Forelimb muscle (tissue), 1 donor: ENCODE results near the gene DENND1C. TPM values are rescaled to one million over a fixed set of nuclear protein-coding genes. Genes with fewer than 3 reads are reported as not detected.

ENCODE experiments used
- DNase-seq: peaks from one replicate; pipeline ENCODE4 v3.0.0-alpha.2; 2013; ENCODE audit warnings: low read depth
- polyA plus RNA-seq: library from polyadenylated mRNA; unstranded; fragments of 120-200 nt; gene quantifications from one replicate; pipeline ENCODE4 v1.2.1, GENCODE V29; 2013; ENCODE audit not compliant: insufficient read length

DENND1C gene
- polyA plus RNA-seq, 1 donor, result 0.63 TPM

- DNase-seq, result no peak
These were observed 655 bp downstream of the DENND1C start for GRCh38 chr19:6480848-6481415.

DNA sequence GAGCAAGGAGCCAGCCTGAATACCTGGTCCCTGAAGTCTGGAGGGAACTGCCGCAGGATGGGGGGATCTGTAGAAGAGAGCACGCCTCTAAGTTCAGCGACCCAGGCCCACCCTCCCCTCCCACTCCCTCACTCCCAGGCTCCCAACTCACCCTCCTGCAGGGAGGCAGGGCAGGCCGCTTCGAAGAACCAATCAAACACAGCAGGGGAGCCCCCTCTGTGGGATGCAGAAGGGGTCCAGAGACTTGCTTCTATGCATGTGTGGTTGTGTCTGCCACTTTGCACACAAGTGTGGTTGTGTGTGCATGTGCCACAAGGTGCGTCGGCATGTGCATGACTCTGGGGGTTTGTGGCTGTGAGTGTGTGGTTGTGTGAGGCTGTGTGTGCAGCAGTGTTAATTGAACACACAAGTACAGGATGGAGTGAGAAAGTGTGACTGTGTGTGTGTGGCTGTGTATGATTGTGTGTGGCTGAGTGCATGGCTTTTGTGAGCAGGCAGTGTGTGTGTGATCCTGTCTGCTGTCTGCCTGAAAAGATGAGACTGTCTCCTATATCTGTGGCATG, 1.7 kb downstream of the DENND1C start:
- no peak for DNase-seq

GRCh38 chr19:6478815-6479214, 2.8 kb downstream of the DENND1C start:
- DNase-seq, result no peak

DNA sequence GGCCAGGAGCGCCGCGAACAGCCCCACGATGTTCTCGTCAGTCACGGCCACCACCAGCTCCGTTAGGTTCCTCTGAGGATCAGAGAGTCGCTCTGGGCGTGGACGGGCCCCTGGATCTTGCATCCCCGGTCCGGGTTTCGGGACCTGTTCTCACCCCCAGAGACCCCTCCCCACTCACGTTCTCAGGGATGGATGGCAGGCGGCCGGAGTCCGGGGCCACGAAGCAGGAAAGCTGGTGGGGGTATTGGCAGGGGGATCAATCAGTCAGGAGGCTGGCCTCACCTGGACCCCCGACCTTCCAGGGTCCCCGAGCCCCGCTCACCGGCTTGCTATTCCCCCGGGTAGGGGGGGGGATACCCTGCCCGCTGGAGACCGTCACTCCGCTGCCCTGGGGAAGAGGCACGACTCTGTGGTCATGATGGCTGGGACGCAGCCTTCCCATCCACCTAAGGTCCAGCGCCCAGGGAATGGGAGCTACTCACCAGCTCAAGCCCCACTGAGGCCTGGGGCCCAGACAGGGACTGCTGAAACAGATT, 4.6 kb downstream of the DENND1C start:
- no peak for DNase-seq

GRCh38 chr19:6476155-6476895, 5.3 kb downstream of the DENND1C start:
- DNase-seq, result no peak

DNA sequence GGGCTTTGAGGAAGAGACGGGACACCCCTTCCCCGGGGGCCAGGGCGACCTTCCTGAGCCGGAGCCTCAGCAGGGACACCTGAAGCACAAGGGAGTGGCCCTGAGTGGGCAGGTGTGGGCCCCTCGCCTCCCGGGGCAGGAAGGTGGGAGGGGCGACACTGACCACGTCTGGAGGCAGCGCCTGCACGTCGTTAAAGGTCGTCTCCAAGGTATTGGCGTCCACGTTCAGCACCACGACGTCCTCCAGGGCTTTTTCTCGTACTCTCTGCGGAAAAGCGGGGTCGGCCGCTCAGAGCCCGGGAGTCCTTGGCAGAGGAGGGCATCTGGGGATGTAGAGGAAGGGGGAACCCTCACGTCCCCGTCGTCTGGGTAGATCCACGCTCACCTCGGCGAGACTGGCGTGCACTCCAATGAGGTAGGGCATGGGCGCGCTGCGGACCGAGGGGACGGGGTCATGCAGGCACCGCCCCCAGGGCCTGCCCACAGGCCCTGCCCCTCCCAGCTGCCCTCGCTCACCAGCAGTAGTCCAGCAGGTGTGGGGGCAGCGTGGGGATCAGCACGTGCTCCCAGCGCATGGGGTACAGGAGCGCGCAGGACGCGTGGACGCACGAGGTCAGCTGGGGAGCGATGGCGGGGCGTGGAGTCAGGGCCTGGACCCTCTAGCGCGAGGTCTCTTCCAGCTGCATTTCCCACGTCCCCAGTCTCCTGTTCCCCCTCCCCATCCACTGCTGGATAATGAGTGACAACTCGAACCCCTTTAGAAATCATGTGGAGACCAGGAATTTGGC, 6.1 kb downstream of the DENND1C start:
- no peak for DNase-seq

- no peak for DNase-seq
These were observed 7.9 kb downstream of the DENND1C start for GRCh38 chr19:6473647-6474046.

- no peak for DNase-seq
These were observed 8.9 kb downstream of the DENND1C start for GRCh38 chr19:6472713-6473112.

DNA sequence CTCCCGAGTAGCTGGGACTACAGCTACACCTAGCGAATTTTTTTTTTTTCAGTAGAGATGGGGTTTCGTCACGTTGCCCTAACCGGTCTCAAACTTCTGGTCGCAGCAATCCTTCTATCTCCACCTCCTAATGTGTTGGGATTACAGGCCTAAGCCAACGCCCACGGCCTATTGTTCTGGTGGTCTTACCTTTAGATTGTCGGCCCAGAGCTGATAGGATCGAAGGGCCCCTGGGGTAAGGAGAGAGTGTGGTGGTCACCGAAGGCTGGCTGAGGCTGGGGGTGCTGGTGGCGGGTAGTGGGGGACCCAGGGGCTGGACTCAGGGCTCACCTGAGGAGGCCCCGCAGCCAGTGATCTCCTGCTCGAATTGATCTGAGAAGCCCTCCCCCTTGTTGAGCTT, 10.5 kb downstream of the DENND1C start:
- no peak for DNase-seq

DNA sequence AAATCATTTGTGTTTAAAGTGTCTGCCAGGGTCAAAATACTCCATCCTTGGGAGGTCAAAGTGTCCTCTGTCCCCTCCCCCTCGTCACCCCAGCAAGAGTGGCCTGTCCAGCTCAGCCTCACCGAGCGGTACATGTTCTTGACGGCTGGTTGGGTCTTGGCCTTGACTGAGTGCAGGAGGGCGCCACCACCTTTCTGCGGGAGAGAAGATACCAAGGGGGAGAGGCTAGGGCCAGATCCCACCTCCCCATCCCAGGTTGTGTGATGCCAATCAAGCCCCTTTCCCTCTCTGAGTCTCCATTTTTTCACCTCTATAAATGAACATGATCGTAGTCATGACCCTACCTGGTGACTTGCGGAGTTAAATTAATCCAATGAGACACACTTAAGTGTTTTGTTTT, 11.4 kb downstream of the DENND1C start:
- no peak for DNase-seq

- DNase-seq, result no peak
These were observed 14.2 kb downstream of the DENND1C start for GRCh38 chr19:6467384-6467783.

DNA sequence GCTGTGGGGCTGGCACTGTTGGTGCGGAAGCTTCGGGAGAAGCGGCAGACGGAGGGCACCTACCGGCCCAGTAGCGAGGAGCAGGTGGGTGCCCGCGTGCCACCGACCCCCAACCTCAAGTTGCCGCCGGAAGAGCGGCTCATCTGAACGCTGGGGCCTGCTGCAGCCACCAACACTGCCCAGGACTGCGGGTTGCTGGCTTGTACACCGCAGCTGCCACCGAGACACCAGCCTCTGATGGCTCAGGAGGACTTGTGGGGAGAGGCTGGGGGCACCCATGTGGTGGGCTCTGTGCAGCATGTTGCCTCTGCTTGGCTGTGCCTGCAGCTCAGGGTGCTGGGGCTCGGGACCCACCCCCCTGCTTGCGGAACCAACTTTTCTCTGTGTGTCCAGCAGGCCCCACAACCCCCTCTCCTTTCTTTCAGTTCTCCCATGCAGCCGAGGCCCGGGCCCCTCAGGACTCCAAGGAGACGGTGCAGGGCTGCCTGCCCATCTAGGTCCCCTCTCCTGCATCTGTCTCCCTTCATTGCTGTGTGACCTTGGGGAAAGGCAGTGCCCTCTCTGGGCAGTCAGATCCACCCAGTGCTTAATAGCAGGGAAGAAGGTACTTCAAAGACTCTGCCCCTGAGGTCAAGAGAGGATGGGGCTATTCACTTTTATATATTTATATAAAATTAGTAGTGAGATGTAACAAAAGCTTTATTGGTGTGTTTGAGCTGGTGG, 14.9 kb downstream of the DENND1C start:
- no peak for DNase-seq

DNA sequence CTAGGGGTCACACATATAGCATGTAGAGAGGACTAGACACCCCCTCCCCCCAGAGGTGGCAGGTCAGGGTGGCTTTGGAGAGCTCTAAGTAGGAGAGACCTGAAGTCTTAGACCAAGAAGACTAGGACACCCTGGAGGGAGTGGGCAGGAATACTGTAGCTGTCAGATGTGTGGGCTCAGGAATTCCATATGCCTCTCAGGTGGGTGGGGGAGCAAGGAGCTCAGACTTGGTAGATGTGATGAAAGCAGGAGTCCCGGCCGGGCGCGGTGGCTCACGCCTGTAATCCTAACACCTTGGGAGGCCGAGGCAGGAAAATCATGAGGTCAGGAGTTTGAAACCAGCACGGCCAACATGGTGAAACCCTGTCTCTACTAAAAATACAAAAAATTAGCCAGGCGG, 15.9 kb downstream of the DENND1C start:
- no peak for DNase-seq

DNA sequence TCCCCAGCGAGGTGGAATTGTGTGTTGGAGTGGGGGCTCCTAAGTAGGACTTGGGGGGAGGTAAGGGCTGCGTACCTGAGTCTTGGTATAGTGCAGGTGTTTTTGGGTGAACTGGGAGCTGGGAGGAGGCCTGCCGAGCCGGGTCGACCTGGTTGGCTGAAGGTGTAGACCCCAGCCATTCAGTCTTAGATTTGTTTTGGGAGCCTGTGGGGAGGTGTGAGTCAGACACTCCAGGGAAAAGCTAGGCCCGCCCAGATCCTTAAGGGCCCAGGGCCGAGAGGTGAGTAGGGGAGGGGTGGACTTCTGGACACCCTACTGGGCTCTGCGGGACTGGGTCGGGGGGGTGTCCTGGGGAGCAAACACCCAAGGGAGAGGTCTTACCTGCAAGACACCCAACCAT, 16.6 kb downstream of the DENND1C start:
- DNase-seq, result no peak

DNA sequence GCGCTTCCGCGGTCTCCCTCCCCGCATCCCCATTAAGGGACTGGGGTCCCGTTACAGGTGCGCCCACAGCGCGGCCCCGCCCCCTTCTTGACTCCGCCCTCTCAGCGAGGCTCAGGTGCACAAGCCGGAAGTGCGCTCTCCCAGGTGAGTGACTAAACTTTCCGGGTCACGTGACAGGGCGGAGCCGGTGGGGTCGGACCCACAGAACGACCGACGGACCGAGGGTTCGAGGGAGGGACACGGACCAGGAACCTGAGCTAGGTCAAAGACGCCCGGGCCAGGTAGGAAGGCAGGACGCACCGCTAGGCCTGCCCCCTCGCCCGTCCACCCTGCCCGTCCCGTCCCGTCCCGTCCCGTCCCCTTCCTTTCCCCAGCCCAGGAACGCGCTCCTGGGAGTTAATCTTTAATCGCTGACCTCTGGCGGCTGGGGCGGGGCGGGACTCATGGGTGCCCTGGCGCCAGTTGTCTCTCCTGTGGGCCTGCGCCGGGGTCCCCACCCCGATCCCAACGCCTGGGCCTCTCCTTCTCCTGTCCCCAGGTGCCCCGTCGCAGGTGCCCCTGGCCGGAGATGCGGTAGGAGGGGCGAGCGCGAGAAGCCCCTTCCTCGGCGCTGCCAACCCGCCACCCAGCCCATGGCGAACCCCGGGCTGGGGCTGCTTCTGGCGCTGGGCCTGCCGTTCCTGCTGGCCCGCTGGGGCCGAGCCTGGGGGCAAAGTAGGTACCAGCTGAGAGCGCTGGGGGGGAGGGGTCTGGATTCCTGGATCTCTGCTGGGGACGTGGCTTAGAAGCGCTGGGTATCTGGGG, 17.3 kb downstream of the DENND1C start, which contains the start of gene CRB3:
TSS of gene CRB3 (plus strand) at position 202 of the 804 bp plus-strand sequence. CDS start at position 633, 431 bp downstream.
- no peak for DNase-seq

DNA sequence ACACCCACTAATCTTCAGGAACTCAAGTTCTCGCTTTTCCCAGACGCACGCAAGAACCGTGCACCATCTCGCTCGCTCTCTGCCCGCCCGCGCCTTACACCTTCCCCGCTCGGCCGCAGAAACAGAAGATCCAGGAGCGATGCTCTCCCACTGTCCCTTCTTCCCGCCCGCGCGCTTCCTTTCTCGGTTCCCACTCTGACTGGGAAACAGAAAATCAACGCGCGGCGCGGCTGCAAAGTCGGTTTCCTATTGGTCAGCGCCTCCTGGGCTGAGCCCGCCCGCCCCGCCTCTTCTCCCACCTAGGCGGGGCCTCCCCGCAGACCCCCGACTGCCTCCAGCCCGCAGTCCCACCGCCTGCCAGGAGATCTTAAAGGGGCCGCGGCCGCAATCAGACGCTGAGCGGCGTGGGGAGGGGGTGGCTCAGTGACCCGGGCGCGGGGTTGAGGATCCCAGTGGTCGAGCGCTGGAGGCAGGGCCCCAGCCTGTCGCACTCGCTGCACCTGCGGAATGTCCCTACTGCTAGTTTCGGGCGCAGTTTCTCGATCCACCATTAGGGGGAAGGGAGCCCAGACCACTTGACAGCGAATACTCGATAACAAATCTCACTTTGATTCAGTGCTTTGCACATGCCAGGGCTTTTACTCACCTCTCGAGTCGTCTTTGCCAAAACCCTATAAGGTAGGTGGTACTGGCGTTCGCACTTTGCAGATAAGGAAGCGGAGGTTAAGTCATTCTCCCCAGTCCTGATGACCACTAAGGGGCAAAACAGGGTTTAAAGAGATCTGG, 21.3 kb downstream of the DENND1C start:
- DNase-seq, result peak; percentile 94

- peak; percentile 39 for DNase-seq
These were observed 22.1 kb downstream of the DENND1C start, which contains the start of gene SLC25A23 for GRCh38 chr19:6459262-6460098. Gene SLC25A23 (minus strand): TSS chr19:6459792. CDS start chr19:6459628, 164 bp downstream.

DNA sequence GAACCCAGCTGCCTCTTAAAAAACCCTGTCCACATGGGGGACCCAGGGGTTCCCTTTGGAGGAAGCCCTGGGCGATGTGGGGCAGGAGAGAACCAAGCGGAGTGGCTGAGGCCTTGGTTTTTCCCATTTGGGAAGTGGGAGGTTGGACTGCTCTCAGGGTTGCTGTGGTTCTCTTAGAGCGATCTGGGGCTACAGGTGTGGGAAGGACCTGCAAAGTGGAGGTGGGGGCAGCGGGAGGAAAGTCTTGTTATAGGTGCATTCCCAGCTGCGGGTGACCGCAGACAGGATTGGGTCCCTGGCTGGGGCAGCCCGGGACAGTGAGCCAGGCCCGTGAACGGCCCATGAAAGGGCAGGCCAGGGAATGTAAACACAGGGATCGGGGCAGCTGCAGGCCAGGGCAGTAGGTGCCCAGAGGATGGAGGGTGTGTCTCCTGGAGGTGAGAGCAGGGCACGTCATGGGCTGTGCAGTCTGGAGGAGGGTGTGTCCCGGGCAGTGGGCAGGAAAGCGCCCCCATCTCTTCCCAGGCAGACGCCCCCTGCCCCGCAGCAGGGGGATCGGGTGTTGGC, 22.8 kb downstream of the DENND1C start:
- no peak for DNase-seq
